NB4 (cell line): ENCODE measurements around the gene PGM3.

Experiments used
- MYC ChIP-seq: IDR thresholded peaks from 2 replicates; pipeline ENCODE4 v1.6.1; 2011; ENCODE audit warnings: low read depth, low read length
- POLR2A ChIP-seq: IDR thresholded peaks from 2 replicates; pipeline ENCODE4 v1.6.1; 2011; ENCODE audit warnings: mild to moderate bottlenecking; ENCODE audit not compliant: insufficient read length; ENCODE audit errors: extremely low read depth
- TF ChIP-seq, protein P1 (sequence below): IDR thresholded peaks from 2 replicates; pipeline ENCODE4 v1.6.1; 2011; ENCODE audit warnings: low read depth, low read length
- TF ChIP-seq, protein P2 (sequence below): IDR thresholded peaks from one replicate; pipeline ENCODE4 v1.5.1; 2012; ENCODE audit warnings: low read depth, low read length

DNA sequence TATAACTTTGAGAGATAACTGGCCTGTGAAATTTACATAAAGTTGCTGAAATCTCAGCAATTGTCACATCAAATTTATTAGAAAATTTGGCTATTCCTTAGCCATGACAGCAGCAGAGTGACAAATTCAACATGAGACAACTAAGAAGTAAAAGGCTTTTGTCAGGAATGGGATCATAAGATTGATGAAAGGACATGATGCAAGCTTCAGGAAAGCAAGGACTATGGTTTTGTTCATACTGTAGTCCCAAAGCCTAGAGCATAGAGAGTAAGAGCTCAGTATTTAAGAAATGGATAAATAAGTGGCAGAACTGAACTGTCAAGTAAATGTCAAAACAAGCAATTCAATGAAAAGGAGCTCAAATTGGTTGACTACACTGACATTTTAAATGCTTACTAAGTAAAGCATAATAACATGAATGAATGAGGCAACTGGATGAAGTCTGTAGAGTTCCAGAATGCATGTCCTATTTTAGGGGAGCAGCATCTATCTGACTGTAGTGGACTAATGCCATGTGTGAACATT lies 12.6 kb downstream of the PGM3 start:
- TF ChIP-seq, protein P1, sequence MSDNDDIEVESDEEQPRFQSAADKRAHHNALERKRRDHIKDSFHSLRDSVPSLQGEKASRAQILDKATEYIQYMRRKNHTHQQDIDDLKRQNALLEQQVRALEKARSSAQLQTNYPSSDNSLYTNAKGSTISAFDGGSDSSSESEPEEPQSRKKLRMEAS: no peak
- TF ChIP-seq, protein P2, sequence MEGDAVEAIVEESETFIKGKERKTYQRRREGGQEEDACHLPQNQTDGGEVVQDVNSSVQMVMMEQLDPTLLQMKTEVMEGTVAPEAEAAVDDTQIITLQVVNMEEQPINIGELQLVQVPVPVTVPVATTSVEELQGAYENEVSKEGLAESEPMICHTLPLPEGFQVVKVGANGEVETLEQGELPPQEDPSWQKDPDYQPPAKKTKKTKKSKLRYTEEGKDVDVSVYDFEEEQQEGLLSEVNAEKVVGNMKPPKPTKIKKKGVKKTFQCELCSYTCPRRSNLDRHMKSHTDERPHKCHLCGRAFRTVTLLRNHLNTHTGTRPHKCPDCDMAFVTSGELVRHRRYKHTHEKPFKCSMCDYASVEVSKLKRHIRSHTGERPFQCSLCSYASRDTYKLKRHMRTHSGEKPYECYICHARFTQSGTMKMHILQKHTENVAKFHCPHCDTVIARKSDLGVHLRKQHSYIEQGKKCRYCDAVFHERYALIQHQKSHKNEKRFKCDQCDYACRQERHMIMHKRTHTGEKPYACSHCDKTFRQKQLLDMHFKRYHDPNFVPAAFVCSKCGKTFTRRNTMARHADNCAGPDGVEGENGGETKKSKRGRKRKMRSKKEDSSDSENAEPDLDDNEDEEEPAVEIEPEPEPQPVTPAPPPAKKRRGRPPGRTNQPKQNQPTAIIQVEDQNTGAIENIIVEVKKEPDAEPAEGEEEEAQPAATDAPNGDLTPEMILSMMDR: no peak
- no peak for TF ChIP-seq POLR2A
- TF ChIP-seq MYC: no peak
